ENCODE data around the gene TCHH. TPM values are rescaled to one million over a fixed set of nuclear protein-coding genes. Genes with fewer than 3 reads are reported as not detected.

The TCHH gene
- total RNA-seq, 1 experiment from 2014 or later, result 0.12 TPM

- no peaks in the 10 kb centered on the region for H3K9me3 Mint-ChIP-seq (ENCODE audit: unreplicated experiment)
- H3K4me1 Mint-ChIP-seq (ENCODE audit: insufficient read depth, unreplicated experiment), result no peaks in the 10 kb centered on the region
- no peak for TF ChIP-seq CTCF (IDR thresholded peaks at IDR 0.05; ENCODE audit: unreplicated experiment)
- no TSS peak for BruUV-seq (replicated peaks)
- intact Hi-C loops (cut with micrococcal nuclease), result no loop called here
- ChIA-PET CTCF (no interaction called here), POLR2A (interaction anchor here (0.7 kb wide), 1 partner anchor 15 kb away, joined by 3 read pairs; no protein-coding TSS in a partner anchor)
- no peaks in the 10 kb centered on the region for H3K27me3 Mint-ChIP-seq (ENCODE audit: insufficient read depth, unreplicated experiment)
- no peak for DNase-seq (ENCODE audit: unreplicated experiment)
- no peak overlapping the region for H3K27ac Mint-ChIP-seq (ENCODE audit: low read depth, unreplicated experiment)
- no peak overlapping the region for H3K4me3 Mint-ChIP-seq (ENCODE audit: unreplicated experiment)
- H3K36me3 Mint-ChIP-seq (ENCODE audit: insufficient read depth, unreplicated experiment), result no peaks in the 10 kb centered on the region
Measured at GRCh38 chr1:152127673-152128072, 12.4 kb upstream of the TCHH start.

GRCh38 chr1:152125834-152126443, 10.7 kb upstream of the TCHH start:
- BruUV-seq (replicated peaks), result no TSS peak

GRCh38 chr1:152118915-152119314, 3.7 kb upstream of the TCHH start:
- POLR2A ChIA-PET, result interaction anchor here (0.7 to 1.5 kb wide), 5 partner anchors 14 to 84 kb away, joined by 3 to 5 read pairs (median 4); no protein-coding TSS in a partner anchor
- intact Hi-C loops (cut with micrococcal nuclease), result no loop called here
- BruUV-seq (replicated peaks), result no TSS peak
- Mint-ChIP-seq H3K9me3 (ENCODE audit: unreplicated experiment) (no peaks in the 10 kb centered on the region), H3K36me3 (ENCODE audit: insufficient read depth, unreplicated experiment) (no peaks in the 10 kb centered on the region), H3K27ac (ENCODE audit: low read depth, unreplicated experiment) (no peak overlapping the region), H3K4me1 (ENCODE audit: insufficient read depth, unreplicated experiment) (no peaks in the 10 kb centered on the region), H3K27me3 (ENCODE audit: insufficient read depth, unreplicated experiment) (no peaks in the 10 kb centered on the region), H3K4me3 (ENCODE audit: unreplicated experiment) (no peak overlapping the region)
- DNase-seq (ENCODE audit: unreplicated experiment), result no peak
- CTCF ChIA-PET, result interaction anchor here (0.6 to 3.0 kb wide), 10 partner anchors 8 to 341 kb away, joined by 3 to 9 read pairs (median 4); no protein-coding TSS in a partner anchor
- TF ChIP-seq CTCF (IDR thresholded peaks at IDR 0.05; ENCODE audit: unreplicated experiment), result no peak

More at GRCh38 chr1:152125834-152126443, 10.7 kb upstream of the TCHH start:
- ChIA-PET CTCF (interaction anchor here (0.6 to 1.7 kb wide), 7 partner anchors 17 to 528 kb away, joined by 3 to 5 read pairs (median 3); no protein-coding TSS in a partner anchor), POLR2A (interaction anchor here (0.8 to 0.9 kb wide), 2 partner anchors 16 to 54 kb away, joined by 3 read pairs; no protein-coding TSS in a partner anchor)
- H3K4me1 Mint-ChIP-seq (ENCODE audit: insufficient read depth, unreplicated experiment), result no peaks in the 10 kb centered on the region
- no peaks in the 10 kb centered on the region for H3K36me3 Mint-ChIP-seq (ENCODE audit: insufficient read depth, unreplicated experiment)
- TF ChIP-seq CTCF (IDR thresholded peaks at IDR 0.05; ENCODE audit: unreplicated experiment), result no peak
- intact Hi-C loops (cut with micrococcal nuclease), result no loop called here
- H3K27ac Mint-ChIP-seq (ENCODE audit: low read depth, unreplicated experiment), result no peak overlapping the region
- H3K9me3 Mint-ChIP-seq (ENCODE audit: unreplicated experiment), result no peaks in the 10 kb centered on the region
- no peak for DNase-seq (ENCODE audit: unreplicated experiment)
- no peak overlapping the region for H3K4me3 Mint-ChIP-seq (ENCODE audit: unreplicated experiment)
- no peaks in the 10 kb centered on the region for H3K27me3 Mint-ChIP-seq (ENCODE audit: insufficient read depth, unreplicated experiment)

GRCh38 chr1:152112885-152113432, 2.3 kb downstream of the TCHH start:
- DNase-seq (ENCODE audit: unreplicated experiment), result no peak
- H3K27ac Mint-ChIP-seq (ENCODE audit: low read depth, unreplicated experiment), result no peak overlapping the region
- no peak for TF ChIP-seq CTCF (IDR thresholded peaks at IDR 0.05; ENCODE audit: unreplicated experiment)
- CTCF ChIA-PET, result interaction anchor here (0.7 to 1.2 kb wide), 4 partner anchors 9 to 60 kb away, joined by 3 to 5 read pairs (median 4); no protein-coding TSS in a partner anchor
- H3K36me3 Mint-ChIP-seq (ENCODE audit: insufficient read depth, unreplicated experiment), result no peaks in the 10 kb centered on the region
- H3K9me3 Mint-ChIP-seq (ENCODE audit: unreplicated experiment), result peaks cover under 1% of the 10 kb centered on the region
- no peak overlapping the region for H3K4me3 Mint-ChIP-seq (ENCODE audit: unreplicated experiment)
- POLR2A ChIA-PET, result interaction anchor here (0.6 to 1.8 kb wide), 2 partner anchors 8 to 66 kb away, joined by 3 to 8 read pairs; no protein-coding TSS in a partner anchor
- H3K4me1 Mint-ChIP-seq (ENCODE audit: insufficient read depth, unreplicated experiment), result no peaks in the 10 kb centered on the region
- intact Hi-C loops (cut with micrococcal nuclease), result no loop called here
- no peaks in the 10 kb centered on the region for H3K27me3 Mint-ChIP-seq (ENCODE audit: insufficient read depth, unreplicated experiment)
- BruUV-seq (replicated peaks), result no TSS peak
